Neural cell (in vitro differentiated cells): ENCODE data around the gene RELCH.

ENCODE experiments used
- EP300 ChIP-seq: fragments of 450-650 bp; conservative IDR thresholded peaks from 2 replicates; pipeline ENCODE4 v1.6.1; 2014; ENCODE audit warnings: antibody characterized with exemption, mild to moderate bottlenecking, moderate library complexity; ENCODE audit not compliant: poor library complexity, severe bottlenecking
- EZH2 ChIP-seq: fragments of 200-600, 300-800 bp; shearing (Covaris generic), sonication (generic); IDR thresholded peaks from 2 replicates; pipeline ENCODE4 v1.6.1; 2014; ENCODE audit warnings: antibody characterized with exemption, low read length, borderline replicate concordance, mild to moderate bottlenecking; ENCODE audit not compliant: insufficient read depth, poor library complexity, severe bottlenecking
- MXI1 ChIP-seq: fragments of 450-650 bp; conservative IDR thresholded peaks from 2 replicates; pipeline ENCODE4 v1.6.1; 2014; ENCODE audit warnings: antibody characterized with exemption, mild to moderate bottlenecking; ENCODE audit not compliant: poor library complexity, severe bottlenecking
- POLR2AphosphoS5 ChIP-seq: IDR thresholded peaks from 2 replicates; pipeline ENCODE4 v1.6.1; 2012
- SMC3 ChIP-seq: fragments of 450-650 bp; conservative IDR thresholded peaks from 2 replicates; pipeline ENCODE4 v1.6.1; 2014; ENCODE audit warnings: antibody characterized with exemption, mild to moderate bottlenecking, moderate library complexity; ENCODE audit not compliant: poor library complexity
- TAF1 ChIP-seq: IDR thresholded peaks from 2 replicates; pipeline ENCODE4 v1.6.1; 2012; ENCODE audit warnings: low read depth
- TF ChIP-seq, protein P1 (sequence below): fragments of 450-650 bp; IDR thresholded peaks from 2 replicates; pipeline ENCODE4 v1.5.1; 2014; ENCODE audit warnings: antibody characterized with exemption, mild to moderate bottlenecking, moderate library complexity; ENCODE audit not compliant: poor library complexity, severe bottlenecking

DNA sequence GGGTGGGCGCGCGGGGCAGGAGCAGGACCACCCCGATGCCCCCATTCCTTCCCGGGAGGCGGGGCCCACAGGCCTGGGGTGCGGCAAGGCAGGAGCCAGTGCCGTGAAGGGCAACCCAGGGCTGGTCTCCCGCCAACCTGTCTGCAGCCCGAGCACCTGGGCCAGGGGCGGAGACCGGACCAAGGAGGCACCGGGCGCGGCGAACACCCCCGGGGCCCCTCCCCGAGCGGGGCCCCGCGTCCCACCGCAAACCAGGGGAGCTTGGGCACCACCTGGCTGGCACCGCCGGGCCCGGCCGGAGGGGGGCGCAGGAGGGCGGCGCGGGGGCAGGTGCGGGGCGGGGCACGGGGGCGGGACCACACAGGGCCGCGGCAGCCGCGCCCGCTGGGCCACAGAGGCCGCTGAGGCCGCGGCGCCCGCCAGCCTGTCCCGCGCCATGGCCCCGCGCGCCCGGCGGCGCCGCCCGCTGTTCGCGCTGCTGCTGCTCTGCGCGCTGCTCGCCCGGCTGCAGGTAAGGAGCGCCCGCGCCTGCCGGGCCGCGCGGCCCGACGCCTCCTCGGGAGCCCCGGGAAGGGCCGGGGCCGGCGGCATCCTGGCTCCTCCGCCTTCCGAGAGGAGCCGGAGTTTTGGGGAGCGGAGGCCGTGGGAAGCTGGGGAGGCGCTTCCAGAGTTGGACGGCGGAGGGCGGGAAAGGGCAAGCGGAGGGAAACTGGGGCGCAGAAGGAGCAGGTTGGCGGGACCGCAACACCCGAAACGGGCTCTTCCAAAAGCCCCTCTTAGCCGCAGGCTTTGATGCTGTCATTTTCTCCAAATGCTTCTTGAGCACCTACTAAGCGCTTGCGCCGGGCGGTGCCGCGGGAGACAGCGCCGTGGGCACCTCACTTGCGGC lies 138.1 kb downstream of the RELCH start, which contains the start of gene TNFRSF11A:
- TF ChIP-seq, protein P1, sequence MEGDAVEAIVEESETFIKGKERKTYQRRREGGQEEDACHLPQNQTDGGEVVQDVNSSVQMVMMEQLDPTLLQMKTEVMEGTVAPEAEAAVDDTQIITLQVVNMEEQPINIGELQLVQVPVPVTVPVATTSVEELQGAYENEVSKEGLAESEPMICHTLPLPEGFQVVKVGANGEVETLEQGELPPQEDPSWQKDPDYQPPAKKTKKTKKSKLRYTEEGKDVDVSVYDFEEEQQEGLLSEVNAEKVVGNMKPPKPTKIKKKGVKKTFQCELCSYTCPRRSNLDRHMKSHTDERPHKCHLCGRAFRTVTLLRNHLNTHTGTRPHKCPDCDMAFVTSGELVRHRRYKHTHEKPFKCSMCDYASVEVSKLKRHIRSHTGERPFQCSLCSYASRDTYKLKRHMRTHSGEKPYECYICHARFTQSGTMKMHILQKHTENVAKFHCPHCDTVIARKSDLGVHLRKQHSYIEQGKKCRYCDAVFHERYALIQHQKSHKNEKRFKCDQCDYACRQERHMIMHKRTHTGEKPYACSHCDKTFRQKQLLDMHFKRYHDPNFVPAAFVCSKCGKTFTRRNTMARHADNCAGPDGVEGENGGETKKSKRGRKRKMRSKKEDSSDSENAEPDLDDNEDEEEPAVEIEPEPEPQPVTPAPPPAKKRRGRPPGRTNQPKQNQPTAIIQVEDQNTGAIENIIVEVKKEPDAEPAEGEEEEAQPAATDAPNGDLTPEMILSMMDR: no peak
- TF ChIP-seq POLR2AphosphoS5: no peak
- no peak for TF ChIP-seq EZH2
- TF ChIP-seq TAF1: no peak
- TF ChIP-seq EP300: no peak
- no peak for TF ChIP-seq SMC3
- TF ChIP-seq MXI1: no peak
